HG03064 (cell line): Measurements from ENCODE around the gene PTPRR.

Source experiments
- ATAC-seq: cut with Tn5 transposase; IDR thresholded peaks from one replicate; pipeline ENCODE4 v1.9.1; 2021; ENCODE audit warnings: low read depth; ENCODE audit not compliant: unreplicated experiment

PTPRR gene

GRCh38 chr12:70919176-70919575 is 1.4 kb downstream of the PTPRR start:
- ATAC-seq = no peak

GRCh38 chr12:70918321-70918720 is 2.2 kb downstream of the PTPRR start:
- ATAC-seq = no peak

DNA sequence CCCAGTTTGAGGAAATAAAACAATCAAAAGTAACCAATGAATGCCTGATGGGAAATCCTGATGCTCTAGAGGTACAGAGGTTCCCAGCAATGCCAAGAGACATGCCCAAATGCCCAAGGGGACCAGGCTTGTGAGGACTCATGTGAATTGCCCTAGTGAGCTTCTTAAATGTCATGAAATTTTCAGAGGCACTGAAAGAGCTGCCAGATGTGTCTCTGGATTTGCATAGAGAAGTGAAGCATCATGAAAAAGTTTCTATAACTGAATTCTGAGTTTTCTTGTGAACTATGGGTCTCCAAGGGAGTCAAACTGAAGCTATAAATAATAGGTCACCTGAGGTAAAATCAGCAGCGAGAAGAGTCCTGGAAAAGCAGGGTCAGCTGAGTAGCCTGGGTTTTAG is 9.9 kb downstream of the PTPRR start:
- no peak for ATAC-seq

- no peak for ATAC-seq
Measured at GRCh38 chr12:70908978-70909377, 11.6 kb downstream of the PTPRR start.

GRCh38 chr12:70907412-70907811 is 13.1 kb downstream of the PTPRR start:
- no peak for ATAC-seq

DNA sequence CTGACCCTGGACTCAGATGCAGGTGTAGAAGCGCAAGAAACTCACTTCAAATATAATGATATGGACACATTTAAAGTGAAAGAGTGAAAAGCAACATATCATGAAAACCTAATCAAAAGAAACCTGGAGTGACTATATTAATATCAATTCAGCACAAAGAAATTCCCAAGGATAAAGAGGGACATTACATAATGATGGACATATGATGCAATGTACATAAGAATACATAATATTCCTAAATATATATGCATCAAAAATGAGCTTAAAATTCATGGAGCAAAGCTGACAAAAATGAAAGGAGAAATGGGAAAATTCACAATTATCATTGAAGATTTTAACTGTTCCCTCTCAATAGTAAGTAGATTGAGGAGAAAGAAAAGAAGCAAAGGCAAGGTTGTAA is 24.6 kb downstream of the PTPRR start:
- ATAC-seq = no peak

- no peak for ATAC-seq
Measured at GRCh38 chr12:70892593-70892992, 27.9 kb downstream of the PTPRR start.

DNA sequence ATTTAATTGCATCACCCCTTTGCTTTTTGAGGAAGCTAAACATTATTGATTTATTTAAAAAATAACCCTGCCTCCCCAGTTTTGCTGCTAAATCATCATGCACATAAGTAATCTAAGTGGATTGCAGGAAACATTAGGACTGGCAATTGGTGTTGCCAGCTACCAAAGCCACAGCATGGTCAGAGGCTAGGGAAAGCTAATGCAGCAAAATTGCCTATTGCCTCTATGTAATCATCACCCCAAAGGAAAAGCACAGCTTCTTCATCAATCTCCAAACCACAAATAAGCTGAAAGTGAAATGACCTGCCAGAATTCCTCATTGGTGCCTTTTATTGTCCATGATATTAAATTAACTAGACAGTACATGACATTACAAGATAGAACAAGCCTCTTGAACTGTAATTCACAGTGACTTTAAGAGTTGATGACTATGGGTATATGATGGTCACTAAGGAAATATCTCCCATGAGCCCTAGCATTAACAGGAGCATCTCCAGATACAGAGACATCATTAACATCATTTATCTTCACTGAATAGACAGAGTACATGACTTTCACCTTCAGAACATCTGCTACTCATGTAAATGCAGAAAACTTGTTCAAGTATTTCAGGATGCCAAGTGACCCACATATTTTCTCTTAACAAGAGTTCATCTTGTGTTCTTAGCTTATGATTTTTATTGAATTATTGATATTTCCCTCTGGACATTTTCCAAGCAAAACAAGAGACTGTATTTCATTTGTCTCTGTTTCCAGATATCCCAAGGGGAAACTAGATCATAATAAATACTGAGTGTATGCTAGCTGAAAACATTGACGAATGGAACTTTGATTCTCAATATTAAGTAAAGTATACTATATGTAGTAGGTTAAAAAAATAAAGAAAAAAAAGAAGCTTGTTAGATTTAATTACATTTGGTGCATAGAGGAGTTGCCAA is 29.4 kb downstream of the PTPRR start:
- no peak for ATAC-seq

DNA sequence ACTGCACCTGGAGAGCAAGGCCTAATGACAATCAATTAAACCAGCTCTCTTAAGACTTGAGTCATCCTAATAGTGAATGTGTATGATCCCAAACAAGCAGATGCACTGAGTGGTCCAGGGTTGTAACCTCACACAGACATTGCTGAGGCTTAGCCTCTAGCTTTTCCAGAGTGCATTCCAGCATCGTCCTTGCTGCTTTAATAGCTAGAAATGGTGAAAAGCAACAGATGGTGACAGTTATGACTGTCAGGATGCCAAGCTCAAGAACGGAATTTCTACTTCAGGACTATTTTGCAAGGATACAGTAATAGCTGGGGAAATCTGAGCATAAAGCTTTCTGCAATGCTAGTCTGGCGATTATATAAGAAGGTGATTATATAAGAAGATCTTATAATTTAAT is 34.6 kb downstream of the PTPRR start:
- no peak for ATAC-seq

DNA sequence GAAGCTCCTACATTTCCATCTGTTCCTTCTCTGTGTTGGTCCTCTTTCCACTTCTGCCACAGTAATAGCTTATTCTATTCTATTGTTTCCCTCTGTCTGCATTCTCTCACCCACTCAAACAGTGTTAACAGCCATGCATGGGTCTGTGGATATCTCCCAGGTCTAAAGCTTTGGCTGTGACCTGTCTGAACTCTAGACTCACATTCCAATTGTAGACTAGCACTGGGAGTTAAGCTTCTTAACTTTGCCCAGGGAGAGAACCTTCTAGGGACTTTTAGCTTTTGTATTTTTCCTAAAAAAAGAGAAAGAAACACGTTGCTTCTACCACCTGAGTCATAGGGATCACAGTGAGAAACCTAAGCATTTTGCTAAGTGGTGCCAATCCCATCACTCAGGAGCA is 36.7 kb downstream of the PTPRR start:
- ATAC-seq = no peak

- ATAC-seq = no peak
Measured at GRCh38 chr12:70880744-70881143, 39.8 kb downstream of the PTPRR start.

DNA sequence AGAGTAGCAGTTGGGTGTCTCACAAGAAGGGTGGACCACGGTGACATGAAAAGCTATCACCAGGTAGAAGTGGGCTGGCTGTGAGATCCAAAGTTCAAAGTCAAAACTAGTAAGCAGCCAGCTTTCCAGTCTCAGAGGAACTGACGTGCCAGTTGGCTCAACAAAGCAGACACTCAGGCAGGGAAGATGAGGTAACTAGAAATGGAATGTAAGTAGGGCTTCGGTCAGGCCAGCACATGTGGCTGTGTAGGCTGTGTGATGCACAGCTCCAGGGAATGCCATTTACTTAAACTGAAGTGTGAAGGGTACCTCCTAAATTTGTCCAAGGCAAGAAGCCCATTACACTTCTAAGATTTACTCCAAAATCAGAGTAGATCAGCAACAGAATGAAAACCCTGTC is 43.6 kb downstream of the PTPRR start:
- no peak for ATAC-seq

GRCh38 chr12:70875628-70876027 is 44.9 kb downstream of the PTPRR start:
- no peak for ATAC-seq

DNA sequence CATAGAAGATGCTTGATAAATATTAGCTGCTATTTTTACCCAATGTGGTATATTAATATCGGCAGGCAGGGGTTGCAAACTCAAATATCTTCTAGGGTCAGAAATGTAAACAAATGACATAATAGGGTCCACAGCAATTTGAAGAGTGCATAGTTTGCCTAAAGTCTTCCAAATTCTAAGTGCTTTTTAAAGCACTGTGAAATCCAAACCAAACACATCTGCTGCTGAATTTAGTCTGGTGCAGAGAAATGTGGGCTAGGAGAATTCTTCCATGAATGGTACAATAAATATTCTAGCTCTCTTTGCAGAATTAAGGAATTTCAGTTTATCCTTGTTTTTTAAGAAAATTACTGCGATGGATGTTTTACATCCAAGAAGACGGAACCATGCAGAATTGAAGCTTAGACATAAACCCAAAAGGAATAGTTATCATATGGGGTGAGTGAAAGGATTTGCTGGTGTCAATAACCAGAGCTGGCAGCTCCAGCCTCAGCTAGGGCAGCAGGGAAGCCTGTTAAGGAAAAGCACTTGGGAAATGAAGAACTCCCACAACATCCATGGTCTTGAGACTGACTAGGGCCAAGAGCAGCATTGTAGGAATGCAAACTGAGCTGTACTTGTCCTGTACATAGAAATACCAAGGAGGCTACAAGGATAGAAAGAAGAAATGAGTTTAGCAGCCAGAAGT is 65.5 kb downstream of the PTPRR start:
- no peak for ATAC-seq

- no peak for ATAC-seq
Measured at GRCh38 chr12:70854138-70854537, 66.4 kb downstream of the PTPRR start.

GRCh38 chr12:70853326-70853725 is 67.2 kb downstream of the PTPRR start:
- no peak for ATAC-seq

- ATAC-seq = no peak
Measured at GRCh38 chr12:70852416-70853150, 68.0 kb downstream of the PTPRR start.

- no peak for ATAC-seq
Measured at GRCh38 chr12:70849265-70849960, 71.1 kb downstream of the PTPRR start.

DNA sequence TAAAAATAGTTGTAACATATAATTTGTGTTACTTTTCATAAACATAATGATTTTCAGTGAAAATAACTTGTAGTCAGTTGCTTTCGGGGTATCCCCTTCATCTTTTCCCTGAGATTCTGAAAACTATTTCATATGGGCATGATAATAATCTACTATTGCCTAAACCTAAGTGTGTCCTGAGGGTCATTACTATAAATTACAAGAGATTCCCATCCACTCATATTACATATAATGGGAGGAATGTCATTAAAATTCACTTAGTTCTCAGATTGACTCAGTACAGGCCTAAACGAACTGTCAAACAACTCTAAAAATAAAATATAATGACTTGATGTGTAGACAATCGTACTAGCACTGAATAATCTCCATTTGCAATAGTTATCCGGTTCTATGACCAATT is 72.7 kb downstream of the PTPRR start:
- ATAC-seq = no peak

GRCh38 chr12:70845268-70845667 is 75.3 kb downstream of the PTPRR start:
- ATAC-seq = no peak

DNA sequence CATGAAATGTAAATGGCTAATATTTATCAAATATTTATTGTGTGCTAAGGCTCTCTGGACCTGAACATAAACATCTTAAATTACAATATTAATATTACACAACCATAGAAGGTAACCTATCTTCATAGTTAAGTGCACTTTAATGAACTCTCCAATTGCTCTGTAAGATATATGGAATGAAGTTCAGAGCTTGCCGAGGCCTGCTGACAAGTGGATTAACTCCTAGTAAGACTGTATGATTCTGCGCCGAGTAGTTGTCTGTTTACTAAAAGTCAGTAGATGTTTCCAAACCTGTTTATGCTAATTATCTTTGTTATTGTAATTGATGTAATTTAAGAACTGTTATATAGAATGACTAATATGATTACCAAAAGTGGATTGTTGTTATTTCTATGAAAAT is 77.2 kb downstream of the PTPRR start:
- no peak for ATAC-seq
